Upper lobe of right lung (tissue), 1 donor: ENCODE data around the gene SLC38A8. TPM values are rescaled to one million over a fixed set of nuclear protein-coding genes. Genes with fewer than 3 reads are reported as not detected.

Experiments
- ATAC-seq: fragments of 200-7000 bp; cut with Tn5 transposase; one replicate; pipeline ENCODE4 v1.9.1; 2020; ENCODE audit warnings: mild to moderate bottlenecking, moderate library complexity
- DNase-seq: peaks from one replicate; pipeline ENCODE4 v3.0.0-alpha.2; 2020
- H3K27ac ChIP-seq: fragments of 200-600 bp; one replicate; pipeline ENCODE4 v1.8.0; 2022
- H3K27me3 ChIP-seq: fragments of 200-600 bp; one replicate; pipeline ENCODE4 v1.8.0; 2022; ENCODE audit warnings: mild to moderate bottlenecking
- H3K36me3 ChIP-seq: fragments of 200-600 bp; one replicate; pipeline ENCODE4 v1.8.0; 2022
- H3K4me1 ChIP-seq: fragments of 200-600 bp; one replicate; pipeline ENCODE4 v1.8.0; 2022
- H3K4me3 ChIP-seq: fragments of 200-600 bp; one replicate; pipeline ENCODE4 v1.8.0; 2022; ENCODE audit warnings: mild to moderate bottlenecking
- H3K9me3 ChIP-seq: fragments of 200-600 bp; one replicate; pipeline ENCODE4 v1.8.0; 2022
- intact Hi-C: fragments of 100-400 bp; cut with DNase I; formaldehyde crosslinking; loops from one replicate; pipeline ENCODE4 v1.11.0; 2022
- total RNA-seq: library from RNA; stranded (reverse); fragmentation: NEBNext Ultra II Directional; extraction: Animal tissue kit (Norgen Biotek cat#: 25700); gene quantifications from one replicate; pipeline ENCODE4 v1.2.1, GENCODE V29; 2021
- TF ChIP-seq, protein P1 (sequence below): fragments of 200-600 bp; IDR thresholded peaks from one replicate; pipeline ENCODE4 v1.8.0; 2022; ENCODE audit warnings: antibody characterized with exemption
- donor health status: DM: no; HTN: yes; CAD: no; lungs with severe emphysema.

Gene SLC38A8
- total RNA-seq, 1 donor from 2014 or later: not detected

DNA sequence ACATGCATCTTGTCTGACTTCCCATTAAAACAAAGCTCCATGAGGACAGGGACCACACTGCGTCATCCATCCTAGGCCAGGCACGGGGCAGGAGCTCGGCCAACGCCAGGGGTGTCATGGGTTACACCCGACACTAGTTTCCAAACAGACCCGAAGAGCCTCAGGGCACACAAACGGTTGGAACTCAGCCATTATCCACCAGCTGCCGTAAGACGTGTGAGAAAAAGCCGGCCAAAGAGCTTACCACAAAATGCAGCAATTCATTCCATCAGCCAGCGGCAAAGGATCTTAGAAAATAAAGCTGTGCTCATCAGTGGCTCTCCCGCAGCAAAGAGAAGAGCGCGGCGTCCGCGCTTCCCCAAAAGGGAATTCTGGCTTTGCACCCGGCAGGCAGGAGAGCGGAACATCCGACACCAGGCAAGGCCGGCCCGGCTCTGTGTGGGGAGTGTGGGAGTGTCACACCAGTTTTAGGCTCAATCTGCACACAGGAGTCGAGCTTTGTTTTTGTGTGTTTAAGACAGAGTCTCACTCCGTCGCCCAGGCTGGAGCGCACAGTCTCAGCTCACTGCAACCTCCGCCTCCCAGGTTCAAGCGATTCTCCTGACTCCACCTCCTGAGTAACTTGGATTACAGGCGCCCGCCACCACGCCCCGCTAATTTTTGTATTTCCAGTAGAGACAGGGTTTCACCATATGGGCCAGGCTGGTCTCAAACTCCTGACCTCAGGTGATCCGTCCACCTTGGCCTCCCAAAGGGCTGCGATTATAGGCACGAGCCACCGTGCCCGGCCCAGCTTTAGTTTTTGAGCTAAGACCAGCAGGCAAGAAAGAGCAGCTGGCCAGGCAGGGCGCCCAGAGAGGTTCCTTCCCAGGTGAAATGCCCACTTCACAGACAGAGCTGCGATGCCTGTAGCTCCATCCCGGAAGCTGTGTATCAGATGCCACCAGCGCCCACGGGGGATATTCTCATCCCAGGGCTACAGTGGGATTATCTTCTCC lies 1.5 kb downstream of the SLC38A8 start:
- TF ChIP-seq, protein P1, sequence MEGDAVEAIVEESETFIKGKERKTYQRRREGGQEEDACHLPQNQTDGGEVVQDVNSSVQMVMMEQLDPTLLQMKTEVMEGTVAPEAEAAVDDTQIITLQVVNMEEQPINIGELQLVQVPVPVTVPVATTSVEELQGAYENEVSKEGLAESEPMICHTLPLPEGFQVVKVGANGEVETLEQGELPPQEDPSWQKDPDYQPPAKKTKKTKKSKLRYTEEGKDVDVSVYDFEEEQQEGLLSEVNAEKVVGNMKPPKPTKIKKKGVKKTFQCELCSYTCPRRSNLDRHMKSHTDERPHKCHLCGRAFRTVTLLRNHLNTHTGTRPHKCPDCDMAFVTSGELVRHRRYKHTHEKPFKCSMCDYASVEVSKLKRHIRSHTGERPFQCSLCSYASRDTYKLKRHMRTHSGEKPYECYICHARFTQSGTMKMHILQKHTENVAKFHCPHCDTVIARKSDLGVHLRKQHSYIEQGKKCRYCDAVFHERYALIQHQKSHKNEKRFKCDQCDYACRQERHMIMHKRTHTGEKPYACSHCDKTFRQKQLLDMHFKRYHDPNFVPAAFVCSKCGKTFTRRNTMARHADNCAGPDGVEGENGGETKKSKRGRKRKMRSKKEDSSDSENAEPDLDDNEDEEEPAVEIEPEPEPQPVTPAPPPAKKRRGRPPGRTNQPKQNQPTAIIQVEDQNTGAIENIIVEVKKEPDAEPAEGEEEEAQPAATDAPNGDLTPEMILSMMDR: no peak
- ATAC-seq: no peak
- Histone ChIP-seq H3K36me3 (no peaks in the 10 kb centered on the region), H3K27ac (no peak overlapping the region), H3K9me3 (no peaks in the 10 kb centered on the region), H3K4me3 (no peak overlapping the region), H3K4me1 (no peaks in the 10 kb centered on the region), H3K27me3 (peaks cover 5% of the 10 kb centered on the region)
- intact Hi-C loops: no loop called here
- no peak for DNase-seq

DNA sequence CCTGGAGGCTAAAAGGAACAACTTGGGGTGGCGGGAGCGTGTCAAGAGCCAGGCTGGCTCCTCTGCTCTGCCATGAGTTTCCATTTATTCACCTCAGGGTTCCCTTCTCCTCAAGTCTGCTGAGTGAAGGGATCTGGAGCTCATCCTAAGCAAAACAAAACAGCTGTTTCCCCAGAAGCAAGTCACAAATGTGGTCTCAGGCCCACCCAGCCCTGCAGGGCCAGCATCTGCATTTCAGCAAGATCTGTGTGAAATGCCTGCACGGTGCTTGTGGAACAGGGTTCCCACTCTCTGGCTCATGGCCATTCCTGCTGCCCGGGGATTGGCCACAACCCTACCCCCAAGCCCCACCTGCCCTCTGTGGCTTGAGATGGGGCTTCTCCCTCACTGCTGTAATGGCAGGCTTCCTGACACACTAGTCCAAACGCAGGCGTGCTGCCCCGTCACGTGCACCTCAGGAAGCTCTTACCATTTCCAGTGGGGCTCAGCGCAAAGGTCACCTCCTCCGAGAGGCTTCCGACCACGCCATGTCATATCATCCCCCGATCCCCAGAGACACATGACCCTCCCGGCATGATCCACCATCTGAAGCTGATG lies 2.3 kb downstream of the SLC38A8 start:
- TF ChIP-seq, protein P1: no peak
- peaks cover 5% of the 10 kb centered on the region for H3K27me3 ChIP-seq
- DNase-seq (no peak), ATAC-seq (no peak)
- no peaks in the 10 kb centered on the region for H3K4me1 ChIP-seq
- H3K4me3 ChIP-seq: no peak overlapping the region
- H3K36me3 ChIP-seq: no peaks in the 10 kb centered on the region
- no peak overlapping the region for H3K27ac ChIP-seq
- no peaks in the 10 kb centered on the region for H3K9me3 ChIP-seq
- intact Hi-C loops: no loop called here

DNA sequence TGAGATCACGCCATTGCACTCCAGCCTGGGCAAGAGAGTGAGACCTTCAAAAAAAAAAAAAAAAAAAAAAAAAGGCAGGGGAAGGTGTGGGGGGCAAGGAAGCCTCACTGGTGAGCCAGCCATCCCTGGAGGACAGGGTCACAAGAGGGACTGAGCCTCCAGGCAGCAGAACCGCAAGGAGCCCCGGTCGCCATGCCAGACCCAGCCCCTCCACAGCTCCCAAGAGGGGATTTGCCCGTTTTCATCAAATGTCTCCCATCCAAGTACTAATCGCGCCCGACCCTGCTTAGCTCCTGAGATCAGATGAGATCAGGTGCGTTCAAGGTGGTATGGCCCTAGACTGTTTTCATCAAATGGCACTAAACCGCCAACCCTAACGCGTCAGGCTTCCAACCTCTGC lies 2.9 kb downstream of the SLC38A8 start:
- Histone ChIP-seq H3K4me3 (no peak overlapping the region), H3K4me1 (no peaks in the 10 kb centered on the region), H3K36me3 (no peaks in the 10 kb centered on the region), H3K27ac (no peak overlapping the region), H3K9me3 (no peaks in the 10 kb centered on the region), H3K27me3 (peaks cover 5% of the 10 kb centered on the region)
- ATAC-seq (no peak), DNase-seq (no peak)
- intact Hi-C loops: no loop called here
- TF ChIP-seq, protein P1: no peak

DNA sequence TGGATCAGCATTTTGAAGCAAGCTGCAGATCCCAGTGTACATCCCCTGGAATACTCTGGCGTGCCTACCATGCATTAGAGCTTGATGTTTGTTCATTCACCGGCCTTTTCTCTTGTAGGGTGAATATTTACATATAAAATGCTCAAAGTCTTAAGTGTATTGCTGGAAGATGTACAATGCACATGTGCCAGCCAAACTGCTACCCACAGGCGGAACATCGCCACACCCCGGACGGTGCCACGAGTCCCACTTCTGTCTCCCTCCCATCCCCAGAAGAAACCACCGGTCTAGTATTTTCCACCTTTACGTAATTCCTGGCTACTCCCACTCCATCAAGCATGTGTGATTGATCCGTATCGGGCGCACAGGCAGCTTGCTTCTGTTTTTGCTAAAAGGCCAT lies 4.1 kb downstream of the SLC38A8 start:
- no peaks in the 10 kb centered on the region for H3K4me1 ChIP-seq
- DNase-seq (no peak), ATAC-seq (no peak)
- no peak overlapping the region for H3K4me3 ChIP-seq
- TF ChIP-seq, protein P1: no peak
- H3K36me3 ChIP-seq: no peaks in the 10 kb centered on the region
- no peak overlapping the region for H3K27ac ChIP-seq
- peaks cover 5% of the 10 kb centered on the region for H3K27me3 ChIP-seq
- H3K9me3 ChIP-seq: no peaks in the 10 kb centered on the region
- intact Hi-C loops: no loop called here

DNA sequence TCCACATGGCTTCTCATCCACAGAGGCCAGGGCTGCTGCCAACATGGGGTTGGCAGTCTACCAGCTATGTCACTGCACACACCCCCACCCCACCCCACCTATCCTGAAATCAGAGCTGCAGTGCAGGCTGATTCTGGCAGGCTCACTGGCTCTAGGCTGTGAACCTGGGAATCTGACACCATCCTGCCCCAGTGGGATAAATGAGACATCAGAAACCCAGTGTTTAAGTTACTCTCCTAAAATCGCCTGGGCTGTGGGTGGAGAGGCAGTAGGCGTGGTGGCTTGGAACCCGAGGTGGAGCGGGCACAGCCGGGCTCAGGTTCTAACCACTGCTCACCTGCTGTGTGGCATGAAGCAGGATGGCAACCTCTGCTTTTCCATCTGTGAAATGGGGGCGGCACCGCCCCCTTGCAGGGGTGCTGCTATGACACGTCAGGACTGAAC lies 5.6 kb downstream of the SLC38A8 start:
- TF ChIP-seq, protein P1: no peak
- Histone ChIP-seq H3K27me3 (no peaks in the 10 kb centered on the region), H3K4me1 (no peaks in the 10 kb centered on the region), H3K27ac (no peak overlapping the region), H3K9me3 (no peaks in the 10 kb centered on the region), H3K4me3 (no peak overlapping the region), H3K36me3 (no peaks in the 10 kb centered on the region)
- DNase-seq (no peak), ATAC-seq (no peak)
- intact Hi-C loops: no loop called here
